GM21447 (cell line): ENCODE data around the gene SSTR5.

Source experiments
- ATAC-seq: cut with Tn5 transposase; IDR thresholded peaks from one replicate; pipeline ENCODE4 v1.9.1; 2021; ENCODE audit not compliant: unreplicated experiment

SSTR5 gene

GRCh38 chr16:1119766-1120576, 47.4 kb downstream of the SSTR5 start:
- no peak for ATAC-seq

GRCh38 chr16:1120577-1120941, 48.0 kb downstream of the SSTR5 start:
- no peak for ATAC-seq

GRCh38 chr16:1121009-1121408, 48.5 kb downstream of the SSTR5 start:
- no peak for ATAC-seq

GRCh38 chr16:1121601-1122397, 49.3 kb downstream of the SSTR5 start:
- ATAC-seq, result no peak

GRCh38 chr16:1122398-1122765, 49.8 kb downstream of the SSTR5 start:
- no peak for ATAC-seq

GRCh38 chr16:1123525-1124230, 51.1 kb downstream of the SSTR5 start:
- ATAC-seq, result no peak

- no peak for ATAC-seq
Measured at GRCh38 chr16:1124291-1124690, 51.7 kb downstream of the SSTR5 start.

- ATAC-seq, result no peak
Measured at GRCh38 chr16:1124795-1125194, 52.2 kb downstream of the SSTR5 start.

- ATAC-seq, result no peak
Measured at GRCh38 chr16:1125471-1125870, 52.9 kb downstream of the SSTR5 start.

- ATAC-seq, result no peak
Measured at GRCh38 chr16:1126044-1126443, 53.5 kb downstream of the SSTR5 start.

- ATAC-seq, result no peak
Measured at GRCh38 chr16:1126586-1126985, 54.0 kb downstream of the SSTR5 start.

- no peak for ATAC-seq
Measured at GRCh38 chr16:1127101-1127500, 54.6 kb downstream of the SSTR5 start.

- ATAC-seq, result no peak
Measured at GRCh38 chr16:1127971-1128715, 55.6 kb downstream of the SSTR5 start.

- ATAC-seq, result no peak
Measured at GRCh38 chr16:1129106-1129960, 56.8 kb downstream of the SSTR5 start.

- ATAC-seq, result no peak
Measured at GRCh38 chr16:1130382-1130781, 57.8 kb downstream of the SSTR5 start.
